MCF 10A (cell line): ENCODE measurements around the gene ZFHX3. TPM values are rescaled to one million over a fixed set of nuclear protein-coding genes. Genes with fewer than 3 reads are reported as not detected.

Experiments used
- BruUV-seq: library from RNA; stranded (reverse); fragments of 400-500 nt; replicated peaks from 2 replicates; lab custom pipeline; 2021; lab: Mats Ljungman, UMichigan
- CTCF ChIA-PET: fragments of 300-600 bp; sonication (Branson Sonifier 250); formaldehyde crosslinking; extraction: SDS; loops from one replicate; lab custom pipeline; 2021; ENCODE audit warnings: antibody characterized with exemption, inconsistent platforms; lab: Yijun Ruan, JAX
- POLR2A ChIA-PET: fragments of 300-600, 350-650 bp; sonication (Branson Sonifier 250); formaldehyde crosslinking; extraction: SDS; loops from one replicate; lab custom pipeline; 2020; ENCODE audit warnings: antibody characterized with exemption, inconsistent platforms; lab: Yijun Ruan, JAX
- DNase-seq: peaks from one replicate; pipeline ENCODE4 v3.0.0-alpha.2; 2018; ENCODE audit not compliant: unreplicated experiment
- H3K27ac Mint-ChIP-seq: one replicate; pipeline ENCODE4 v1.8.0; 2022; ENCODE audit warnings: mild to moderate bottlenecking, low read depth, mixed read lengths; ENCODE audit not compliant: unreplicated experiment
- H3K27me3 Mint-ChIP-seq: one replicate; pipeline ENCODE4 v1.8.0; 2022; ENCODE audit warnings: mixed read lengths; ENCODE audit not compliant: insufficient read depth, unreplicated experiment
- H3K36me3 Mint-ChIP-seq: one replicate; pipeline ENCODE4 v1.8.0; 2022; ENCODE audit warnings: mild to moderate bottlenecking, moderate library complexity, mixed read lengths; ENCODE audit not compliant: insufficient read depth, unreplicated experiment
- H3K4me1 Mint-ChIP-seq: one replicate; pipeline ENCODE4 v1.8.0; 2022; ENCODE audit warnings: mixed read lengths; ENCODE audit not compliant: insufficient read depth, unreplicated experiment
- H3K4me3 Mint-ChIP-seq: one replicate; pipeline ENCODE4 v1.8.0; 2022; ENCODE audit warnings: mild to moderate bottlenecking, moderate library complexity, mixed read lengths; ENCODE audit not compliant: unreplicated experiment
- H3K9me3 Mint-ChIP-seq: one replicate; pipeline ENCODE4 v1.8.0; 2022; ENCODE audit warnings: mixed read lengths; ENCODE audit not compliant: unreplicated experiment
- CTCF ChIP-seq: fragments of 200-600 bp; IDR thresholded peaks from one replicate; pipeline ENCODE4 v1.8.0; 2022; ENCODE audit warnings: antibody characterized with exemption, mild to moderate bottlenecking; ENCODE audit not compliant: unreplicated experiment
- intact Hi-C: fragments of 100-400 bp; cut with micrococcal nuclease; formaldehyde crosslinking; loops from 2 replicates; pipeline ENCODE4 v1.14.1; 2022
- total RNA-seq: library from RNA; stranded (reverse); gene quantifications from 2 replicates; pipeline ENCODE4 v1.2.3, GENCODE V29; 2022

ZFHX3 gene
- total RNA-seq, 1 experiment from 2014 or later: 27.4 TPM

GRCh38 chr16:73051961-73052360 is 4.0 kb upstream of the ZFHX3 start:
- peaks cover 7% of the 10 kb centered on the region for H3K36me3 Mint-ChIP-seq
- no peak overlapping the region for H3K27ac Mint-ChIP-seq
- POLR2A ChIA-PET: no interaction called here
- no peaks in the 10 kb centered on the region for H3K27me3 Mint-ChIP-seq
- no TSS peak for BruUV-seq
- H3K9me3 Mint-ChIP-seq: no peaks in the 10 kb centered on the region
- CTCF ChIA-PET: interaction anchor here (0.6 to 3.7 kb wide), 3 partner anchors 220 to 811 kb away, joined by 3 to 19 read pairs (median 4); no protein-coding TSS in a partner anchor
- no peak for DNase-seq
- intact Hi-C loops: loop anchor here (10.0 kb wide), 1 partner anchor 387 kb away; no protein-coding TSS in a partner anchor
- peaks cover 41% of the 10 kb centered on the region for H3K4me1 Mint-ChIP-seq
- TF ChIP-seq CTCF: no peak
- no peak overlapping the region for H3K4me3 Mint-ChIP-seq

GRCh38 chr16:73051226-73051625 is 3.3 kb upstream of the ZFHX3 start:
- POLR2A ChIA-PET: no interaction called here

DNA sequence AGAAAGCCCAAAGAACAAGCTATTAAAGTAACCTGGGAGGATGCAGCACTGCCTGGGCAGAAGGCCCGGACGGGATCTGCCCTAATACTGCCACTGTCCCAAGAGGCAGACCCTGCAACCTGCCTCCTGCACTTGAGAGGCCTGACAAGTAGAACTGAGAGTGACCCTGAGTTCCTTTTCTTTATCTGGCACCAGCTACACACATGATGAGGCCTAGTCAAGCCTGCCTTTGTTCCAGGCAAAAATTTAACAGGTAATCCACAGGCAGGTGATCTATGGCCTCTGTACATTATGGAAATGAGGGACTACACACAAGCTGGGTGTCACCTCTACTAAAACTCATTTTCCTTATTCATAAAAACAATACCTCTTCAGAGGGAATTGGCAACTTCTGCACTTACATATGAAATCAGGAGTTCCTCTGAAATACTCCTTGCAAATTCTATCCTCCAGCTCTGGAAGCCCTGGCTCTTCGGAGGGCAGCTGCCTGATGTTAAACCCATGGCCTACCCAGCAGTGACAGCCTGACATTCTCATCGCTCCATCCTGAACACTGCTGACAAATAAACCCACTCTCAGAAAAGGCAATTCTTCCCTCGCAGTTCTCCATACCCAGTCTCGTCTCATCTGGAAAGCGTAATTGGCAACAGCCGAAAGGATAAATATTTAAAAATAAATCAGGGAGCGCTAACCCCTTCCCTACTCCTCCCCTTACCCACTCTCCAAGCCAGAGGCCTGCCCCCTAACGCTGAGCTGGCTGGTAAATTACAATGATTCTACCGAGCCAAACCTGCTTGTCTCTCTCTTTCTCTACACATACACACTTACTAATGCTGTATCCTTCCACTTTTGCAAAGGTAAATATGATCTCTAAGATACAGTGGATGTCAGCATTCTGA is 2.5 kb upstream of the ZFHX3 start:
- no peak for TF ChIP-seq CTCF
- POLR2A ChIA-PET: interaction anchor here (0.8 to 1.3 kb wide), 3 partner anchors 20 to 61 kb away, joined by 3 read pairs; no protein-coding TSS in a partner anchor
- Mint-ChIP-seq H3K27me3 (no peaks in the 10 kb centered on the region), H3K9me3 (no peaks in the 10 kb centered on the region), H3K4me3 (no peak overlapping the region), H3K27ac (no peak overlapping the region), H3K36me3 (peaks cover 5% of the 10 kb centered on the region), H3K4me1 (peaks cover 45% of the 10 kb centered on the region)
- no TSS peak for BruUV-seq
- CTCF ChIA-PET: interaction anchor here (0.7 to 5.0 kb wide), 4 partner anchors 14 to 548 kb away, joined by 3 to 33 read pairs (median 6); no protein-coding TSS in a partner anchor
- intact Hi-C loops: loop anchor here (10.0 kb wide), 1 partner anchor 386 kb away; no protein-coding TSS in a partner anchor
- DNase-seq: no peak

More at GRCh38 chr16:73051226-73051625, 3.3 kb upstream of the ZFHX3 start:
- BruUV-seq: no TSS peak
- Mint-ChIP-seq H3K27ac (no peak overlapping the region), H3K36me3 (peaks cover 11% of the 10 kb centered on the region), H3K4me1 (peaks cover 45% of the 10 kb centered on the region), H3K27me3 (no peaks in the 10 kb centered on the region), H3K9me3 (no peaks in the 10 kb centered on the region), H3K4me3 (no peak overlapping the region)
- TF ChIP-seq CTCF: no peak
- CTCF ChIA-PET: interaction anchor here (0.7 to 5.0 kb wide), 2 partner anchors 13 to 219 kb away, joined by 3 to 33 read pairs; no protein-coding TSS in a partner anchor
- no peak for DNase-seq
- intact Hi-C loops: loop anchor here (10.0 kb wide), 1 partner anchor 386 kb away; no protein-coding TSS in a partner anchor

DNA sequence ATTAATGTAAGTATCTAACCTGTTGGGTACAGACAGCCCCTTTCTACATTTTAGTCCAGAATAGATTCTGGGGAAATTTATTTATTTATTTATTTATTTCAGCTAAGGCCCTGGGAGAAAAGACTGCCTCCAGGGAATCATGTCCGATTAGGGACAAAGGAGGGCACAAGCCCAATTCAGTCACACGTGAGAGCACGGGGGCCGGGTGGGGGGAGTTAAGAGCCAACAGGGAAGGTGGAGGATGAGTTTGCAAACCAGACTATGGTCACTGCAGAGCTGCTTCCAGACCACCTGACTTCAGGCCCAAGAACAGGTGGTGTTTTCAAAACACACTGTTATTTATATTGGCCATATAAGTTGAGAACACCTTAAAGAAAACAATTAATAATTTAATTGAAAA is 1.6 kb upstream of the ZFHX3 start:
- H3K27ac Mint-ChIP-seq: peak overlapping the region; percentile 73
- peaks cover 4% of the 10 kb centered on the region for H3K36me3 Mint-ChIP-seq
- no peak for TF ChIP-seq CTCF
- no TSS peak for BruUV-seq
- peaks cover 42% of the 10 kb centered on the region for H3K4me1 Mint-ChIP-seq
- intact Hi-C loops: no loop called here
- peak overlapping the region; percentile 89 for H3K4me3 Mint-ChIP-seq
- CTCF ChIA-PET: interaction anchor here (0.6 to 5.0 kb wide), 6 partner anchors 14 to 547 kb away, joined by 3 to 33 read pairs (median 6); no protein-coding TSS in a partner anchor
- DNase-seq: no peak
- no peaks in the 10 kb centered on the region for H3K9me3 Mint-ChIP-seq
- POLR2A ChIA-PET: interaction anchor here (0.6 to 1.3 kb wide), 6 partner anchors 11 to 819 kb away, joined by 3 to 4 read pairs (median 3); no protein-coding TSS in a partner anchor
- H3K27me3 Mint-ChIP-seq: no peaks in the 10 kb centered on the region
